GM10266 (cell line): Measurements from ENCODE around the gene RNF168.
"Not testable (repeated sequence)": the region's sequence is repeated elsewhere in the genome, so short reads cannot be mapped to it uniquely, and the experiment has no call there.

Experiments used
- DNase-seq: peaks from one replicate; pipeline ENCODE4 v3.0.0; 2012; ENCODE audit errors: extremely low spot score
- CTCF ChIP-seq: IDR thresholded peaks from 2 replicates; pipeline ENCODE4 v1.5.1; 2012; ENCODE audit warnings: mild to moderate bottlenecking, low read depth; ENCODE audit not compliant: control insufficient read depth, insufficient read depth; ENCODE audit errors: missing control alignments

Gene RNF168

GRCh38 chr3:196537319-196537984, 33.9 kb upstream of the RNF168 start:
- peak; percentile 90 for TF ChIP-seq CTCF
- DNase-seq: peak; percentile 77

- no peak for TF ChIP-seq CTCF
- no peak for DNase-seq
These were observed 29.7 kb upstream of the RNF168 start for GRCh38 chr3:196533260-196533681.

- DNase-seq: no peak
- TF ChIP-seq CTCF: no peak
These were observed 27.9 kb upstream of the RNF168 start for GRCh38 chr3:196531418-196531817.

GRCh38 chr3:196528639-196529233, 25.2 kb upstream of the RNF168 start:
- peak; percentile 99 for DNase-seq
- peak; percentile 98 for TF ChIP-seq CTCF

- TF ChIP-seq CTCF: no peak
- no peak for DNase-seq
These were observed 21.6 kb upstream of the RNF168 start for GRCh38 chr3:196525141-196525540.

- peak; percentile 29 for TF ChIP-seq CTCF
- DNase-seq: no peak
These were observed 21.0 kb upstream of the RNF168 start for GRCh38 chr3:196524527-196524926.

GRCh38 chr3:196523841-196524240, 20.3 kb upstream of the RNF168 start:
- no peak for TF ChIP-seq CTCF
- no peak for DNase-seq

GRCh38 chr3:196521291-196521690, 17.7 kb upstream of the RNF168 start:
- DNase-seq: not testable (repeated sequence)
